ENCODE measurements around the gene CHRNA3. TPM values are rescaled to one million over a fixed set of nuclear protein-coding genes. Genes with fewer than 3 reads are reported as not detected.

Gene CHRNA3
- total RNA-seq, 1 donor from 2014 or later: 4.0 TPM

DNA sequence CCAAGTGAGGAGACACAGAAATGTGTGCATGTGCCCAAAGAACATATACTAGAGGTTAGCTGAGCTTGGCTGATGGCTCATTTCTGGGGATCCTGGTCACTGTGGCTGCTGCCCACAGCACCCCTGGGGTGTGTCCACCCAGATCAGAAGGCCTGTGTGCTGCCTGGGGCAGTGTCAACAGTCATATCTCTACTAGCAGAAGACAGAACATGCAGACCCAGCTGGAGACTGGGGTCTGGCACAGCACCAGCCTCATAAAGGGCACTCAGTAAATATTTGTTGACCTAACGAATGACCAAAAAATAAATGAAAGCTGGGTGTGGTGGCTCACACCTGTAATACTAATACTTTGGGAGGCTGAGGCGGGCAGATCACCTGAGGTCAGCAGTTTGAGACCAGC lies 16.4 kb downstream of the CHRNA3 start:
- no peak overlapping the region for H3K4me3 Mint-ChIP-seq
- H3K27ac Mint-ChIP-seq: no peak overlapping the region
- peaks cover 6% of the 10 kb centered on the region for H3K36me3 Mint-ChIP-seq
- H3K4me1 Mint-ChIP-seq: no peaks in the 10 kb centered on the region
- H3K27me3 Mint-ChIP-seq (ENCODE audit: low read depth): peaks cover 19% of the 10 kb centered on the region
- DNase-seq (ENCODE audit: low spot score in 2 of 2, unreplicated experiment in 2 of 2): no peak
- TF ChIP-seq, protein P1, sequence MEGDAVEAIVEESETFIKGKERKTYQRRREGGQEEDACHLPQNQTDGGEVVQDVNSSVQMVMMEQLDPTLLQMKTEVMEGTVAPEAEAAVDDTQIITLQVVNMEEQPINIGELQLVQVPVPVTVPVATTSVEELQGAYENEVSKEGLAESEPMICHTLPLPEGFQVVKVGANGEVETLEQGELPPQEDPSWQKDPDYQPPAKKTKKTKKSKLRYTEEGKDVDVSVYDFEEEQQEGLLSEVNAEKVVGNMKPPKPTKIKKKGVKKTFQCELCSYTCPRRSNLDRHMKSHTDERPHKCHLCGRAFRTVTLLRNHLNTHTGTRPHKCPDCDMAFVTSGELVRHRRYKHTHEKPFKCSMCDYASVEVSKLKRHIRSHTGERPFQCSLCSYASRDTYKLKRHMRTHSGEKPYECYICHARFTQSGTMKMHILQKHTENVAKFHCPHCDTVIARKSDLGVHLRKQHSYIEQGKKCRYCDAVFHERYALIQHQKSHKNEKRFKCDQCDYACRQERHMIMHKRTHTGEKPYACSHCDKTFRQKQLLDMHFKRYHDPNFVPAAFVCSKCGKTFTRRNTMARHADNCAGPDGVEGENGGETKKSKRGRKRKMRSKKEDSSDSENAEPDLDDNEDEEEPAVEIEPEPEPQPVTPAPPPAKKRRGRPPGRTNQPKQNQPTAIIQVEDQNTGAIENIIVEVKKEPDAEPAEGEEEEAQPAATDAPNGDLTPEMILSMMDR (IDR thresholded peaks at IDR 0.05; ENCODE audit: unreplicated experiment): no peak
- peaks cover 3% of the 10 kb centered on the region for H3K9me3 Mint-ChIP-seq

DNA sequence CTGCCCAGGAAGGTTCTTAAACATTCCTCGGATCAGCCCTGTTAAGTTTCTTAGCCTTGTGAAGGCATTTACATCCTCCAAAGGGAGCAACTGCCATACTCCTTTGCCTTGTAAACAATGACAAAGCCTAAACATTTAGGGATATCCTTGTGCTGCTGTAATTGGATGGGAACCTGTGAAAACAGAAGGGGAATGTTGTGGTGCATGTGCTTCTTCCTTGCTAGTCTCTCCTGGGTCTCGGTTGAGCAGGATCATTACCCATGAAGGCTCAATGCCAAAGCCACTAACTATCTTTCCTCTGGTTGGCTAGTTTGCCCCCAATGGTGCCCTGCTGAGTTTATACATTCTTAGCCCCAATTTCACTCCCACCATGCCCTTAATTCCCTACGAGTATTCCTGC lies 17.3 kb downstream of the CHRNA3 start:
- no peak for DNase-seq (ENCODE audit: low spot score in 2 of 2, unreplicated experiment in 2 of 2)
- no peak overlapping the region for H3K4me3 Mint-ChIP-seq
- H3K36me3 Mint-ChIP-seq: peaks cover 6% of the 10 kb centered on the region
- no peak overlapping the region for H3K27ac Mint-ChIP-seq
- H3K9me3 Mint-ChIP-seq: peaks cover 3% of the 10 kb centered on the region
- H3K27me3 Mint-ChIP-seq (ENCODE audit: low read depth): peaks cover 18% of the 10 kb centered on the region
- TF ChIP-seq, protein P1 (IDR thresholded peaks at IDR 0.05; ENCODE audit: unreplicated experiment): no peak
- no peaks in the 10 kb centered on the region for H3K4me1 Mint-ChIP-seq

DNA sequence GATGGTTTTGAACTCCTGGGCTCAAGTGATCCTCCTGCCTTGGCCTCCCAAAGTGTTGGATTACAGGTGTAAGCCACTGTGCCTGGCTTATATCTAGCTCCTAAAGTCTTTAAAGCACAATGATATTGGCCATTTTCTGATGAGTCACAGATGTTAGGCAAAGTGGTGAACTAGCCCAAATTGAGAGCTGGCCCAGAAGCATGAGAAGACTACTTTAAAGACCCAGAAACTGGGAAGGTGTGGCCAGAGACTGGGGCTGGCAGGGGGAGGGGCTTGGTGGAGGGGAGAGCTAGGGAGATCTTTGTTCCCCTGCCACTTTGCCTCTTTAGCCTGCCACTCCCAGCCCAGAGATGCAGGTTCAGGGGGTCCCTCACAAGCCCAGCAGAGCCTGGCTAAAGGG lies 21.6 kb downstream of the CHRNA3 start:
- Mint-ChIP-seq H3K36me3 (peaks cover 6% of the 10 kb centered on the region), H3K27ac (no peak overlapping the region), H3K4me1 (no peaks in the 10 kb centered on the region), H3K9me3 (peaks cover 3% of the 10 kb centered on the region), H3K4me3 (no peak overlapping the region), H3K27me3 (ENCODE audit: low read depth) (peaks cover under 1% of the 10 kb centered on the region)
- TF ChIP-seq, protein P1 (IDR thresholded peaks at IDR 0.05; ENCODE audit: unreplicated experiment): no peak
- no peak for DNase-seq (ENCODE audit: low spot score in 2 of 2, unreplicated experiment in 2 of 2)

DNA sequence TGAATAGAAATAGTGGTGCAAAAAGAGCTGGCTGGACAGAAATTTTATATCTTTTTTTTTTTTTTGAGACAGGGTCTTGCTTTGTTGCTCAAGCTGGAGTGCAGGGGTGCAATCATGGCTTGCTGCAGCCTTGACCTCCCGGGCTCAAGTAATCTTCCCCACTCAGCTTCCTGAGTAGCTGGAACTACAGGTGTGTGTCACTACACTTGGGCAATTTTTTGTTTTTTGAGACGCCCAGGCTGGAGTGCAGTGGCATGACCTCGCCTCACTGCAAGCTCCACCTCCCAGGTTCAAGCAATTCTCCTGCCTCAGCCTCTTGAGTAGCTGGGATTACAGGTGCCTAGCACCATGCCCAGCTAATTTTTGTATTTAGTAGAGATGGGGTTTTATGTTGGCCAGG lies 22.4 kb downstream of the CHRNA3 start:
- no peak overlapping the region for H3K4me3 Mint-ChIP-seq
- H3K4me1 Mint-ChIP-seq: no peaks in the 10 kb centered on the region
- TF ChIP-seq, protein P1 (IDR thresholded peaks at IDR 0.05; ENCODE audit: unreplicated experiment): no peak
- peaks cover 3% of the 10 kb centered on the region for H3K9me3 Mint-ChIP-seq
- DNase-seq (ENCODE audit: low spot score in 2 of 2, unreplicated experiment in 2 of 2): no peak
- H3K27ac Mint-ChIP-seq: no peak overlapping the region
- H3K36me3 Mint-ChIP-seq: peaks cover 6% of the 10 kb centered on the region
- H3K27me3 Mint-ChIP-seq (ENCODE audit: low read depth): no peaks in the 10 kb centered on the region

DNA sequence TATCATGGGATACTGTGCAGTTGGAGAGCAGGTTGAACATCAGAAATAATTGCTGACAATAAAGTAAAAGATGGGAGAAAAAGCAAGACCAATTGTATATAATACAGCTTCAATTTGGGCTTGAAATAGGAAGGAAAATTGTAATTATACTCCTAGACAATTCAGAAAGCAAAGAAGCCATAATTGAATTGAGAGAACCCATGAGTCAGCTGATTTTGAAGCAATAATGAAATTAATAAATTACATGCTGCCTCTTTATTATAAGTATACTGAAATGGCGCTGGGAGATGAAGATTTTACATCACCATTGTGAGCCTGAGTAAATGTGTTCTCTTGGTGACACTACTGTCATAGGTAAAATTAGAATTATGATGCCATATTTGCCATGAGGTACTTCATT lies 23.2 kb downstream of the CHRNA3 start:
- peaks cover 3% of the 10 kb centered on the region for H3K9me3 Mint-ChIP-seq
- H3K27ac Mint-ChIP-seq: no peak overlapping the region
- TF ChIP-seq, protein P1 (IDR thresholded peaks at IDR 0.05; ENCODE audit: unreplicated experiment): no peak
- H3K4me3 Mint-ChIP-seq: no peak overlapping the region
- no peaks in the 10 kb centered on the region for H3K4me1 Mint-ChIP-seq
- H3K36me3 Mint-ChIP-seq: peaks cover 6% of the 10 kb centered on the region
- no peak for DNase-seq (ENCODE audit: low spot score in 2 of 2, unreplicated experiment in 2 of 2)
- no peaks in the 10 kb centered on the region for H3K27me3 Mint-ChIP-seq (ENCODE audit: low read depth)

DNA sequence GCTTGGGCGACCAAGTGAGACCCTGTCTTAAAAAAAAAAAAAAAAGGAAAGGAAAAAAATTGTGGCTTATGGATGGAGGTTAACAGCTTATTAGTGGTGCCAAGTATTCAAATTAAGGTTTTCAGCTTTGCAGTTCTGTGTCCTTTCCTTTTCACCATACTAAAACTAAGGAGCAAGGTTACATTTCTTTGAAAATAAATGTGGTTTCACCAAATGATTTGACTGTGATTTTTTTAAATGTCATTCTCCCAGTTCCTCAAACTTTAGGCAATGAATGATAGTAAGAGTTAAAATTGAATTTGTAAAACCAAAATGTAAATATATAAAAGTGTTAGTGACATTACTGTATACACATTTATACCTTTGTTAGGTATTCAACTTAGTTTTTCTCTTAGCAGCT lies 45.9 kb downstream of the CHRNA3 start:
- no peaks in the 10 kb centered on the region for H3K36me3 Mint-ChIP-seq
- DNase-seq (ENCODE audit: low spot score in 2 of 2, unreplicated experiment in 2 of 2): no peak
- H3K27me3 Mint-ChIP-seq (ENCODE audit: low read depth): no peaks in the 10 kb centered on the region
- no peak overlapping the region for H3K27ac Mint-ChIP-seq
- TF ChIP-seq, protein P1 (IDR thresholded peaks at IDR 0.05; ENCODE audit: unreplicated experiment): no peak
- H3K4me3 Mint-ChIP-seq: no peak overlapping the region
- H3K9me3 Mint-ChIP-seq: no peaks in the 10 kb centered on the region
- peaks cover 2% of the 10 kb centered on the region for H3K4me1 Mint-ChIP-seq

Data from mesothelial cell of epicardium (in vitro differentiated cells).